Epithelial cell of prostate (primary cell): Measurements from ENCODE around the gene TFAP2B.
A peak's percentile ranks its signal among the peaks of the same experiment; 100 is the strongest.

Experiments used
- DNase-seq: peaks from one replicate; pipeline ENCODE4 v3.0.0-alpha.2; 2011; ENCODE audit warnings: low read depth, low spot score
- H3K27ac ChIP-seq: fragments of 450-650 bp; 2 replicates; pipeline ENCODE4 v1.5.1; 2017; ENCODE audit warnings: mild to moderate bottlenecking

TFAP2B gene

DNA sequence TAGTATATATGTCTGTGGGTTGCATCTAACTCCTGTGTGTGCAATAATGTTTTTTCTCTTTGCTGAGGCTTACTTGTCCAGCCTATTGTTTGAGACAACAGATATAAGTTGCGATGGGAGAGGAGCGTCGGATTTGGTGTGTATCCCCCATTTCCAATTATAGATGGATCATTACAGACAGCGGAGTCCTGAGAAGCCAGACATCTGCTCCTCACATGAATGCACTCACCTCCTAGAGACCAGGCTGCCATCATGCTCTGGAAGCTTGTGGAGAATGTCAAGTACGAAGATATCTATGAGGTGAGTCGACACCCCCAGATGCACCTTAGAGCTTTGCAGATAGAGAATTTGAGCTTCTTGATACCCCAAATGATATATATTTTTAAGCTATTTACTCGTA, at the start of gene TFAP2B:
TSS of gene TFAP2B (plus strand) at position 199 of the 400 bp plus-strand sequence. CDS start at position 220, 21 bp downstream.
- DNase-seq, result no peak
- no peak within 1 kb of the TSS for H3K27ac ChIP-seq

DNA sequence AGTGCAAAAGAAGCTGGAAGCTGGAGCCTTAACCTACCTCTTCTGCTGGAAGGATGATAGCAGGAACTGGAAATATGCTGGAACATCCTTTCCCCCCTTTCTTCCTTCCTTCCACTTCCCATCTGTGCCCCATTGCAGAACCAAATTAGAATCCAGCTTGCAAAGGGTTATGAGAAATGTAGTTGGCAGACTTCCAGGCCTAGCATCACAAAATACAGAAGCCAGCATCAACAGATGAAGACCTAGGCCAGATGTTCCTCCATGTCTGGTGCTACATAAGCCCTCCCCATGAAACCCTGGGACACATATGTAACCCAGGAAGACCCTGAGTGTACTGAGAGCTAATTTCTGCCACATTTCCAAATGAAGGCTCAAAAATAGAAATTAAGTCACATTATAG, 40.0 kb upstream of the TFAP2B start:
- DNase-seq, result no peak

DNA sequence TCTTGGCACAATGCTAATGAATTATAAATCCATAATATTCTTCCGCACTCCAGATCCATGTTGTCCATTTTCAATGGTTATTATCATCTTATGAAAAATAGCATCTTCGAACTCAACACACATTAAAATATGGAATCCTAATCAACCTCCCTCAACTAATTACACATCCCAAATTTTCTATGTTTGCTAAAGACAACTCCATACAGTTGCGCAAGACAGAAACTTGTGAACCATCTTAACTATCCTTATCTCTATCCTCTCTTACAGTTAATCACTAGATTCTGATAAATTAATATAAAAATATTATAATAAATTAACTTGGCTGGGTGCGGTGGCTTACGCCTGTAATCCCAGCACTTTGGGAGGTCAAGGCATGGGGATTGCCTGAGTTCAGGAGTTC, 38.3 kb upstream of the TFAP2B start:
- no peak overlapping the region for H3K27ac ChIP-seq

More for the DNA sequence above, 40.0 kb upstream of the TFAP2B start:
- H3K27ac ChIP-seq, result no peak overlapping the region

DNA sequence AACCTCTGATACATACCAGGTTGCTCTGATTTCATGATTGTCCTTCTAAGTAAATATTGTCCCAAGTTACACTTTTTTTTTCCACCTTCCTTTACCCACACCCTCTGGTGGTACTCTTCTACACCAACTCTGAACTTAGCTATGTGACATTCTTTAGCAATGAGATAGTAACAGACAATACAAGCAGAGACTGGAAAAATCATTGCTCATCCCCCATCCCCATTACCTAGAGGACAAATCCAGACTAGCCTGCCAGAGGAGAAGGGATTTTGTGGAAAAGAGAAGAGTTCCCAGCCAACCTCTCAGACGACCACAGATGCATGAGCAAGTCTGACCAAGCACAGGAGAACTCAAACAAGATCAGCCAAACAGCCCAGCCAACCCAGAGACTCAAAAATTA, 32.8 kb upstream of the TFAP2B start:
- peak; percentile 64 for DNase-seq
- peak overlapping the region; percentile 76 for H3K27ac ChIP-seq

More for the DNA sequence above, 38.3 kb upstream of the TFAP2B start:
- no peak for DNase-seq

DNA sequence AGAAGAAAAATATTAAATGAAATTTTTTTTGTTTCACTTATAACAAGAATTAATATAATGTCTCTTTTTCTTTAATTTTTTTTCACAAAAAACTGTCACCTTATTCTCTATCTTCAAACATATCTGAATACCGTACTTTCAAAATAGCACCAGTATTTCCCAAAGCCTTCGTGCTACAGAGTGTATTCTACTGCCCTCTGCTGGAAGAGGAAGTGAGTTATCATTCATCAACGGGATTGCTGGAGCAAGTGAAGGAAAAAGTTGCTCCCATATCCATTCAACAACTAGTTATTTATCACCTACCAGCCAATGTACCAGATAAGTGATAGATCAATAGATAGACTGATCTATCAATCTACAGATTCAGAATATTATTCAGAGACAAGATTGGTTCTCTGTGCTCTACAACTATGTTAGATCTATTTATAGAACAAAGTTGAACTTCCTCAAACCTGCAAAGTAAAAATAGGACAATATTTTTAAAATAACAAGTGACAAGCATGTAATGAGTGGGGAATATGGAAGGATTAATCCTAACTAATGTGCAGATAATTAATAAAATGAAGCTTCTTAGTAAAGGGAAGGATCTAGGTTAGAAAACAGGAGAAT, 26.7 kb upstream of the TFAP2B start:
- no peak for DNase-seq
- no peak overlapping the region for H3K27ac ChIP-seq

DNA sequence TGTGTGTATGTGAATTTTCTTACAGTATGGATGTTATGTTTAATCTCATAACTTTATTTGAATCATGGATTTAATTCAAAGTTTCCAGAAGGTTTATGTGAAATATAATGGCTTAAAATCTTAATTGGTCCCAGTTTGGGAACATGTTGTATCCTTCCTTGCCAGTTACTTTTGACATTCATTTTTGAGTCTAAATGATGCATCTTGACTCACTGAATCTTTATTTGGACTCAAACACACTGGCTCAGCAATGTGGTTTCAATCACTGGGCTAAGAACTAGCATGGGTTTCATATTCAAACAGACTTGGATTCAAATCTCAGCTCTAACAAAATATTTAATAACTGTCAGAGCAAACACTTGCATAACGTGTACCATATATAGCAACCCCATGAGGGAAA, 25.9 kb upstream of the TFAP2B start:
- no peak for DNase-seq
- no peak overlapping the region for H3K27ac ChIP-seq

DNA sequence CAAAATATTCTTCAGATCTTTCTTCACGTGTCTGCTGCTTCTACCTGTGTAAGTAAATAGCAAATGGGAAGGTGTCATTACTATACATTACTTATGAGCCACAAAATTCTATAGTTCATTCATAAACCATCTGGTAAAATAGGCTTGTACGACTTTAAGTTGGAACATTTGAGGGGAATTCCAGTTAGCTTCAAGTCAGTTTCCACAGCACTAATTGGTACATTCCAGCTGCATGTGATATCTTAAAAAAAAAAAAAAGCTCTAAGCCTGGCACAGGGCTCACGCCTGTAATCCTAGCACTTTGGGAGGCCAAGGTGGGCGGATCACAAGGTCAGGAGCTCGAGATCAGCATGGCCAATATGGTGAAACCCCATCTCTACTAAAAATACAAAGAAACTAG, 23.1 kb upstream of the TFAP2B start:
- no peak for DNase-seq
- H3K27ac ChIP-seq, result no peak overlapping the region

DNA sequence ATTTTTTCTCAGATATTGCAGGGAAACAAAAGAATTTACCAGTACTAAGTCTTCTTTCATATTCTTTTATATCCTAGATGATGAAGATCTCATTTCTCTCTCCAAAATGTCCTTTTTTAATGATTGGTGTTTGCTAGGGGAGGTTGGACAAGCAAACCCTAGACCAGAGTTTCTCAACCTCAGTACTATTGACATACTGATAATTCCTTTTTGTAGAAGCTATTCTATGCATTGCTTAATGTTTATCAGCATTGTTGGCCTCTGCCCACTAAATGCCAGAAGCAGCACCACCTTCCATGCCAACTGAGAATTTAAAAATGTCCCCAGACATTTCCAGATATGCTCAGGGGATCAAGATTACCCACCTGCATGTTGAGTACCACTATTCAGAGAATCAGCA, 14.4 kb upstream of the TFAP2B start:
- no peak overlapping the region for H3K27ac ChIP-seq

DNA sequence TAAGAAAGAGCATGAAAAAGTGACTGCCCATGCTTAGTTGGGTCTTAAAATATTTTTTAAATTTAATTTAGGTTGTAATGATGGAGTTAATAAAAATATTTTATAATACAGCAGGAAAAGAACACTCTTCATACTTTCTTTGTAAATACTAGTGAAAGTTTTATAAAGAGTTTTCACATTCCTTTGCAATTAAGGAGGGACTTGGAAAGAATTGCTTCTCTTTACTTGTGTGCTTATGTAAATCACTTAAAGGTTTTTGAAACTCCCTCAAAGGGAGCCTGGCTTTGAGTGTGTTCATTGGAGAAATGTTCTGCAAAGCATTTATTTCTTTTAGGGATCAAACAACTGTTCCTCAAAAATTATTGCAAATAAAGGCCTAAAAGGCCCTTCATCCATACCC, 11.6 kb upstream of the TFAP2B start:
- H3K27ac ChIP-seq, result no peak overlapping the region
- no peak for DNase-seq

More for the DNA sequence above, 14.4 kb upstream of the TFAP2B start:
- DNase-seq, result no peak

DNA sequence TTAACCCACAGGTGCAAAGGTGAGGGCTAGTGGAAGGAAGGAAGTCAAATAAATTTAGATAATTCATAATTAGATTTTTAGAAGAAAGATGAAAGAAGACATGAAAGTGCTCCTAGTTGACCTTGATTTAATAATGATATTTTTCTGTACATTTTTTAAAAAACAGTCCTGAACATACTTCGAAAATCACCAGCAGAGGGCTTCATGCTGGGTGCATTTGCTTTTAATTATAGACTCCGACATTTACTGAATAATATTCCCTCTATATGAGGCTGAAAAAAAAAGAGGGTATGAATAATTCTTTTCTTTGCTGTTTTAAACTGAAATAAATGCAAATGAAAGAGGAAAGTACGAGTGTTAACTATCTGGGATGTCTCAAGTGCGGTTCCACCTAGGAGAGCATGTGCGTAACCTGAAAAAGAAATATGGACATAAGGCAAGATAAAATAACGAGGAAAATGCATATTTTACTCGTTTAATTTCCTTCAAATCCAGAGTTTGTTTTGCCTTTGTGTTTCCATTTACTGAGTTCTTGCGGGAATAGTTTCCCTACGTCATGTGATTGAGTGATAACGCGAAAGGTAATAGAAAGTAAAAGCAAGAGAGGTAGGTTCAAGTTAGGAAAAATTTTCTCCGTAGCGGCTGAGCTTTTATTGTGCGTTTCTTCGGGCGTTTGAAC, 3.1 kb upstream of the TFAP2B start:
- no peak for DNase-seq
- no peak overlapping the region for H3K27ac ChIP-seq

DNA sequence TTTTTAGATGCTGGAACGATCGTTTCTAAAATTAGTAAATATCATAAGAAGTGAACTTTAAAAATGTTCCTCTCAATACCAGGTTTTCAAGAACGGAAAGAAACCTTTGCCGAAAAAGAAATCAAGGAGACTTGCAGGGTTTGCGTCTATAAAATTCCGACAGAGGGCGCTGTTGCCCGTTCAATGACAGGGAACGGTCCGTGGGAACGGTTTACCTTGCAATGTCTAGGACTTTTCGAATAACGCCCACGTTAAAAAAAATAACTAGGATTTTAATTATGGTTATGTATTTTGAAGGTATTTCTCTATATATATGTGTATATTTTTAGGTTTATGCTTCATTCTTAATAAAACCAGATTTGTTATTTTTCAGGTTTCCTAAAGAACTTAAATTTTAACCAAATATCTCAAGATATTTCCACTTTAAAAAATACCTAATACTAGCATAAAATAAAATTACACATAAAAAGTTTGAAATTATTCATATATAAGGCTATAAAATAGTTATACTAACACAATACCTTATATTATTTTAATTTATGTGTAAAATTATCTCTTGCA, 2.5 kb upstream of the TFAP2B start:
- DNase-seq, result no peak

DNA sequence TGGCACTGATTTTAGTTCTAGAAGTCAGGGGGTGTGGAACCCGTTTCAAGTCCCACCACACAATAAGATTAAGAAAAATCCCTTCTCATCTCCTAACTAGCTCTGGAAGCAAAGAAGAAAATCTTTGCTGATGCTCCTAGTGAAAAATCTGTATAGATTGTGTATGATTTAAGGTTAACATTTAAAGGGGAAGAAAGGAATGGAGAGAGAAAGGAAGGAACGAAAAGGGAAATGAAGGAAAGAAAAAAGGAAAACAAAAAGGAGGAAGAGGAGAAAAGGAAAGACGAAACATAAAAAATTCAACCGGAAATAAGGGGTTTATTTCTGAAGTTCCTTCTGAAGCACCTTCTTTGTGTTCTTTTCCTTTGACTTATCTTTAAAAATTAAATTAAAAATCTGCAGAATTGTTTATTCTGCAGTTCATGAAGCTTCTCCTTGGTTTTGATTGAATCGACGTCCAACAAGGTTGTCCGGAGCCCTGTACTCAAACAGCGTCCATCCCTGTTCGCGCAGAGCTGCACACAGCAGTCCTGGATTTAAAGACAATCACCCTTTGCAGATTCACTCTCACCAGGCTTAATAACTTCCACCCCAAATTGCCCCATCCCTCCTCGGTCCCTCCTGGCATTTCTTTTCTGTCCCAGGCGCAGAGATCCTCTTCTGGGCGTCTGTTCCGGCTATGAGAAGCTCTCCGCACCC, 1.6 kb upstream of the TFAP2B start:
- no peak for DNase-seq
- H3K27ac ChIP-seq, result no peak overlapping the region

More for the DNA sequence above, 2.5 kb upstream of the TFAP2B start:
- no peak overlapping the region for H3K27ac ChIP-seq

DNA sequence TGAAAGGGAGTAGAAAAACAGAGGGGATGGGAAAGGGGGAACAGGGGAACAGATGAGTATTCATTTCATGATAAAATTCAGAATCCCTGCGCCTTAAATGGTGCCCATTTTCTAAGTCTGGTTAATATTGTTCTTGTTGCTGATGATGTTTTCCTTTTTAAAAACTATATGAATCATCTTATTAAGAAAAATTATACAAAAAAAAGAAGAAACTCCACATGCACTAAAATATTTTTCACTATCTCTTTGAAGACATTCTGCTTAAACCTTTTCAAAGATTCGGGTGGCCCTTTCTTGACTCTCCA, 1.1 kb upstream of the TFAP2B start:
- no peak overlapping the region for H3K27ac ChIP-seq
- no peak for DNase-seq

DNA sequence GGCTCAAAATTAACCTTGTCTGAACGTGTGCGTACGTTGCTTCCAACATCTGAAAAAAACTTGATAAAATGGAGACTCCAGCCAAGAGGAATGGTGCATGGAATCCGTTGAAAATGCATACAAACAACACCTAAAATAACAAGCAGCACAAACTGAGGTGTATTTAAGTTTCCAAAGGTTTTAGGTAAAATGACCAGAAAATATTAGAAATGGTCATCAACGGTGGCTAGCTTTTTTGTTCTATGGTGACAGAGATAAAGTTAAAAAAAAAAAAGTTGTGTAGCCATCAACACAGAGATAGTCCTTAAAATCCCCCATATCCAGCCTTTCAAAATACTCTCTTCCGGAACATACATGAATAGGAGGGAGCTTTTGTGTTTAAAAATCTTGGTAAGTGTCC, 651 bp upstream of the TFAP2B start:
- DNase-seq, result no peak
- no peak overlapping the region for H3K27ac ChIP-seq

DNA sequence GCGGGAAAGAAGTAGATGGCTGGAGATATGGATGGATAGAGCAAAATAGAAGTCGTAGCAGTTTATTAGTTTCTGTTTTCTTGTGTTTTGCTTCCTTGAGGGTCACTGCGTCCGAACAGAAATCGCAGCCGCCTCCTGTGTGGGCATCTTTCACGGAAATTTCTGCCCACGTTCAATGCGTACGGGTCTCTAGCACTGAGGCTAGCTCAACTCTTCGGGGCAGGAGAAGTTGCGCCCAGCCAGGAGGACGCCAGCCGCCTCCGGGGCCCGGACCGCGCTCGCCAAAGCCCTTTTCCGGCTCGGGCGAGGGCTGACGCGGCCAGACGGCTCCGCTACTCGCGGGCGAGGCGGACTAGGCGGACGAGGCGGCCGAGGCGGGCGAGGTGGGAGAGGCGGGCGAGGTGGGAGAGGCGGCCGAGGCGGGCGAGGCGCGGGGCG, 814 bp downstream of the TFAP2B start:
- no peak overlapping the region for H3K27ac ChIP-seq
- no peak for DNase-seq

DNA sequence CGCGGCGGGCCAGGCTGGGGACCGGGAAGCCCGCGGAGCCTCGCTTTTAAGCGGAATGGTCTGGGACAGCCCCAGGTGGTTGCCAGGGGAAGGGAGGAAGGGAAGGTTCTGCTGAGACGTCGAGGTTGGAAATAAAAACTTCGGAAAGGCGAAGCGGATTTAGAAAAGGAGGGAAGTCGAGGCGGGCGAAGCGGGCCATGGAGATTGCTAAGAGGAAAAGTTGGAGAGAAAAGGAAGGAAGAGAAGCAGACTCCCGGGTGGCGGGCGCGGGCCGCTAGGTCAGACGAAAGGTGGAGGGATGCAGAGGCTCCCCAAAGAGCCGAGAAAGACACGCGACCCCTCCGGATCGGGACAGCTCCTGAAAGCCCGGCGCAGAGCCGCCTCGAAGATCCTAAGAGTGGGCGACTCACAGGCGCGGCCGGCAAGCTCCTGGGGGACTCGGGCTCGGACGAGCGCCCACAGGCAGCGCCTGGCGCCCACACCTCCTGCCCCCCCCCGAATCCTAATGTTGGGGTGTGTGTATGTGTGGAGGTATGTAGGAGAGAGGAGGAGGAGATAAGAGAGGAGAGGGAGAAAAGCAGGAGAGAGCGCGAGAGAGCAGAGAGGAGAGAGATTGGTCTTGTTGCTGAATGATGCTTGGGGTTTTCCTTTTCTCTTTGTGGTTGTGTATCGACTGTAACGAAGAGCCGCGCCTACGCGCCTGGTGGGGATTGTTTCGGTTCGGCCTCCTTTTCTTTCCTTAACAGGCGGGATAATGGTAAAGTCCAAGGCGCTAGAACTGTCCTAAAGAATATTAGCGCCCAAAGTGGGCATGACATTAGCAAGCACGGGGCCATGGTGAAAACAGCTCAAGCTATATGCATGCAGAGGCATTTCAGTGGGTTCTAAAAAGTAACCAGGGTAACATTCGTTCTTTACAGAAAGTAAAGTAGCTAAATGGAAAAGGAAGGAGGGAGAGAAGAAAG, 1.5 kb downstream of the TFAP2B start:
- H3K27ac ChIP-seq, result no peak overlapping the region
- no peak for DNase-seq

DNA sequence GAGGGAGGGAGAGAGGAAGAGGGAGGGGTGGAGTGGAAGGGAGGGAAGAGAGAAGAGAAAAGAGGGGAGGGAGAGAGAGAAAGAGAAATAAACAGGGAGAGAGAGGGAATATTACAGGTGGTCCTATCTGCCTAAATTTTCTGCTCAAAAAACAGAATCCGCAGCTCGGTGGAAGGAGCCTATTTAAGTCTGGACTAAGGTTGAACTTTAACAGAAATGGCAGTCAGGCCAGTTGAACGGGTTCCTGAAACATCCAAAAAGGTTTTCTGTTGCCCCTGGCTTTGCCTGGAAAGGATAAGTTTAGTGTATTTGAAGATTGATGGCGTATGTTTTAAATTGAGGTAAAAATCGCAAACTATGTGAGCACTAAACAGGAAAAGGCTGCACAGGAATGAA, 2.2 kb downstream of the TFAP2B start:
- no peak for DNase-seq
- H3K27ac ChIP-seq, result no peak overlapping the region

DNA sequence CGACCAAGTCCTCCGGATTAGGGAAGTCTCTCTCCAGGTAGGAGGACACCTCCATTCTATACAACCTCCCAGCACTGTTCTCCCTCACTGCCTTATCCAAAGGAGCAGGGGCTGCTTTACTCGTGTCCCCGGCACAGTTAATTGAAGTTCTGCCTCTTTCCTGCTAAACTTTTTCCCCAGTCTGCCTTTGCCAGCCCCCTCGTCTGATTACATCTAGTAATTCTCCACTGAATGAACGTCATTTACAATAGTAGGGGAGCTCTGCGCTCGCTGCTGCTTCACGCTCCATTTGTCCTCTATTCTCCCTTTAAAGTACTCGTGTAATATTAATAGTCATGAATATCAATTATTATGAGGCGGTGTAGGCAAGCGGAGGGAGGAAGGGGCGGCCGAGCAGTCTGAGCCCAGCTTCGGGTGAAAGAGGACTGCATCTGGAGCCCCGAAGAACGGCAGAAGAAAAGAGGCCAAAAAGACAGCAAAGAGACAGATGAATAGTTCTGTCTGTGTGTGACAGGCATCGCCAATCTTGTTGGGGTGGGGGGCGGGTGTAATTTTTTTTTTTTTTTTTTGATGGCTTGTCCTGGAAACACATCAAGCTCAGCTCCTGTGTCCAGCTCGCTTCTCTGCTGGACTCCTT, 2.9 kb downstream of the TFAP2B start:
- DNase-seq, result no peak
- no peak overlapping the region for H3K27ac ChIP-seq

DNA sequence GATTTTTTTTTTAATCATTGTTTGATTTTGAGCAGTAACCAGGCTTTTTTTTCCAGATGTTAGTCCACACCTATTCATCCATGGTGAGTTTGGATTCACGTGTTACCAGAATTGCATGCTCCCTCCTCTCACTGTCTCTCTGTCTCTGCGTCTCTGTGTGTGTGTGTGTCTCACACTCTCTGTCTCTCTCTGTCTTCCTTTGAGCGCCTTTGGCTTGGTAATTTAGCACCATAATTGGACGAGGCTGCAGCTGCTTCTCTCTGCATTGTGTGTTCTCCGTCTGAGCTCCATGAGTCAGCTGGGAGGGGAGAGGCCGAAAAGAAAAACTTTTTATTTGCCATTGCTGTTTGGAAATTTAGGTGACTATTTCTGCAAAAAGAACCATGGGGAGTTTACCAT, 3.4 kb downstream of the TFAP2B start:
- no peak for DNase-seq
- H3K27ac ChIP-seq, result no peak overlapping the region
